LNCAP (cell line): ENCODE measurements around the gene PTPRA.
A peak's percentile ranks its signal among the peaks of the same experiment; 100 is the strongest.

Experiments used
- TF ChIP-seq, protein P1 (sequence below): fragments of 450-650 bp; IDR thresholded peaks from 2 replicates; pipeline ENCODE4 v1.5.1; 2017; ENCODE audit warnings: mild to moderate bottlenecking

Gene PTPRA

DNA sequence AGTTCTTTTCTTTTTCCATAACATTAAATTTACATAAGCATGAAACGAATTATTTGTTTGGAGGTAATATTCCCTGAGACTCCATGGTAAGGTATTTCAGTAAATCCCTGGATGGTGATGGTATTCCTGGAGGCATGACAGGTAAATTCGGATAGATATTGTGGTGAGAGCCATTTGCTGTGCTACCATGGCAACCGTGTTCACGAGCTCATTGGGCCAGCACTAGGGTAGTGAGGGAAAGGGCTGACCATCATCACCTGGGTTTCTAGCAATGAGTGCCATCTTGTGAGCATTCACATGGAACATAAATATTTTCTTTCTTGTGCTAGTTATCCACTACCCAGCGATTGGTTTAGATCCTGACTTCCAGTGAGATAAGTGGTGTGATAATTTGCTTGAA lies 118.3 kb downstream of the PTPRA start:
- TF ChIP-seq, protein P1, sequence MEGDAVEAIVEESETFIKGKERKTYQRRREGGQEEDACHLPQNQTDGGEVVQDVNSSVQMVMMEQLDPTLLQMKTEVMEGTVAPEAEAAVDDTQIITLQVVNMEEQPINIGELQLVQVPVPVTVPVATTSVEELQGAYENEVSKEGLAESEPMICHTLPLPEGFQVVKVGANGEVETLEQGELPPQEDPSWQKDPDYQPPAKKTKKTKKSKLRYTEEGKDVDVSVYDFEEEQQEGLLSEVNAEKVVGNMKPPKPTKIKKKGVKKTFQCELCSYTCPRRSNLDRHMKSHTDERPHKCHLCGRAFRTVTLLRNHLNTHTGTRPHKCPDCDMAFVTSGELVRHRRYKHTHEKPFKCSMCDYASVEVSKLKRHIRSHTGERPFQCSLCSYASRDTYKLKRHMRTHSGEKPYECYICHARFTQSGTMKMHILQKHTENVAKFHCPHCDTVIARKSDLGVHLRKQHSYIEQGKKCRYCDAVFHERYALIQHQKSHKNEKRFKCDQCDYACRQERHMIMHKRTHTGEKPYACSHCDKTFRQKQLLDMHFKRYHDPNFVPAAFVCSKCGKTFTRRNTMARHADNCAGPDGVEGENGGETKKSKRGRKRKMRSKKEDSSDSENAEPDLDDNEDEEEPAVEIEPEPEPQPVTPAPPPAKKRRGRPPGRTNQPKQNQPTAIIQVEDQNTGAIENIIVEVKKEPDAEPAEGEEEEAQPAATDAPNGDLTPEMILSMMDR, result no peak

- TF ChIP-seq, protein P1, result no peak
Measured at GRCh38 chr20:2993250-2993649, 120.0 kb downstream of the PTPRA start.

- TF ChIP-seq, protein P1, result no peak
Measured at GRCh38 chr20:2995796-2996195, 122.5 kb downstream of the PTPRA start.

- TF ChIP-seq, protein P1, result no peak
Measured at GRCh38 chr20:2998728-2999127, 125.4 kb downstream of the PTPRA start.

- TF ChIP-seq, protein P1, result peak; percentile 65; the same call in 1 of the 2 replicates
Measured at GRCh38 chr20:3000852-3001523, 127.7 kb downstream of the PTPRA start.

GRCh38 chr20:3003416-3003815 lies 130.1 kb downstream of the PTPRA start:
- TF ChIP-seq, protein P1, result no peak

GRCh38 chr20:3010985-3011723 lies 137.9 kb downstream of the PTPRA start:
- TF ChIP-seq, protein P1, result no peak
